K562 (cell line): ENCODE data around the gene ROM1. TPM values are rescaled to one million over a fixed set of nuclear protein-coding genes. Genes with fewer than 3 reads are reported as not detected.

Experiments
- GTF3C2 ChIP-seq: IDR thresholded peaks from 3 replicates; pipeline ENCODE4 v1.6.1; 2011; ENCODE audit warnings: borderline replicate concordance, mild to moderate bottlenecking, moderate library complexity; ENCODE audit not compliant: insufficient read length; ENCODE audit errors: extremely low read depth
- HNRNPL ChIP-seq: fragments of 200-400 bp; formaldehyde crosslinking; IDR thresholded peaks from 2 replicates; pipeline ENCODE4 v1.6.1; 2017; ENCODE audit warnings: low read depth, mild to moderate bottlenecking, low read length
- JUND ChIP-seq, 2 experiments: IDR thresholded peaks; 2 replicates in 1 of 2; 3 replicates in 1 of 2; pipeline ENCODE4 v1.6.1; 2011; ENCODE audit warnings: borderline replicate concordance in 2 of 2, low read depth in 2 of 2, low read length in 2 of 2, improper control_type of control experiment in 1 of 2, missing biosample characterization in 1 of 2, missing genetic modification characterization in 1 of 2, missing genetic modification reagents in 1 of 2
- NCOA4 ChIP-seq: fragments of 450-650 bp; IDR thresholded peaks from 2 replicates; pipeline ENCODE4 v1.6.1; 2018; ENCODE audit warnings: mild to moderate bottlenecking; ENCODE audit not compliant: partially characterized antibody
- NFIX ChIP-seq: fragments of 250-450 bp; sonication (Bioruptor Pico); IDR thresholded peaks from 2 replicates; pipeline ENCODE4 v1.4.0; 2020; ENCODE audit warnings: low read depth, mild to moderate bottlenecking, moderate library complexity
- PRDM10 ChIP-seq: fragments of 450-650 bp; IDR thresholded peaks from 2 replicates; pipeline ENCODE4 v1.6.1; 2018; ENCODE audit not compliant: partially characterized antibody
- TBL1XR1 ChIP-seq, 2 experiments: IDR thresholded peaks; 2 replicates each; pipeline ENCODE4 v1.6.1; 2012; ENCODE audit warnings: improper control_type of control experiment in 2 of 2, low read length in 2 of 2, mild to moderate bottlenecking in 1 of 2
- TBP ChIP-seq: optimal IDR thresholded peaks from 2 replicates; pipeline ENCODE3; 2011; ENCODE audit warnings: low read depth, low read length, improper control_type of control experiment
- ZBED1 ChIP-seq: IDR thresholded peaks from 2 replicates; pipeline ENCODE4 v1.6.1; 2014
- ZBTB5 ChIP-seq: fragments of 450-650 bp; IDR thresholded peaks from 2 replicates; pipeline ENCODE4 v1.6.1; 2017; ENCODE audit warnings: antibody characterized with exemption
- ZNF609 ChIP-seq: sonication (generic); formaldehyde crosslinking; IDR thresholded peaks from 2 replicates; pipeline ENCODE4 v1.8.1; 2023; ENCODE audit warnings: missing genetic modification reagents, mild to moderate bottlenecking, borderline replicate concordance
- ZNF707 ChIP-seq: fragments of 250-450 bp; sonication (Bioruptor Pico); conservative IDR thresholded peaks from 2 replicates; pipeline ENCODE4 v1.8.0; 2022; ENCODE audit warnings: inconsistent platforms, mild to moderate bottlenecking, moderate library complexity
- polyA plus RNA-seq, 8 experiments: library from polyadenylated mRNA; depleted of rRNA in 4 of 8; stranded (reverse) in 5 of 8; unstranded in 3 of 8; fragments of >200 nt; fragmentation: Nextera tagmentation in 2 of 8; fragmentation: Illumina TruSeq in 1 of 8; extraction: Ambion mirVana in 2 of 8; extraction: Trizol in 1 of 8; gene quantifications; 2 replicates each; pipeline versions ENCODE4 v1.2.1 to v1.2.3, GENCODE V29; 2011 to 2014; ENCODE audit warnings: inconsistent platforms in 1 of 8, missing spikeins in 1 of 8
- total RNA-seq, 7 experiments: library from RNA; depleted of rRNA in 6 of 7; stranded (reverse); fragments of >200 nt in 6 of 7; fragmentation: Illumina TruSeq in 2 of 7; extraction: Trizol in 2 of 7; gene quantifications; 2 replicates each; pipeline versions ENCODE4 v1.2.1 to v1.2.3, GENCODE V29; 2011 to 2021; ENCODE audit warnings: low replicate concordance in 1 of 7

Gene ROM1
- total and polyA plus RNA-seq, 9 of the 15 experiments (the other 6 are each of a cell fraction or from before 2014, with no cell fraction given): 0.75 to 4.0 (median 2.6) TPM

GRCh38 chr11:62599069-62599696 lies 13.9 kb upstream of the ROM1 start (continued):
- TF ChIP-seq ZNF609 (CRISPR knock-in tag) (peak; percentile 64; the same call in 1 of the 2 replicates), GTF3C2 (no peak), TBP (peak; percentile 50), ZBED1 (0 out of 2 replicates have a peak, but pooled peaks have one; percentile 66), TBL1XR1 (IDR thresholded peaks at IDR 0.05; ENCODE audit: low read length in 2 of 2) (0 out of 4 replicates have a peak, but pooled peaks of 1 of the 2 experiments have one; percentile 24), HNRNPL (no peak), ZBTB5 (no peak), NCOA4 (no peak), PRDM10 (peak; percentile 85), JUND (IDR thresholded peaks at IDR 0.05; ENCODE audit: borderline replicate concordance, low read depth, low read length) (peak; percentile 60; the same call in 1 of the 2 replicates), JUND (tag; IDR thresholded peaks at IDR 0.05; ENCODE audit: borderline replicate concordance, low read depth, low read length) (peak; percentile 28; the same call in 1 of the 3 replicates), NFIX (CRISPR knock-in tag) (peak; percentile 78), ZNF707 (no peak)
